RWPE2 (cell line): ENCODE results near the gene VIPAS39.

ENCODE experiments used
- ATAC-seq: fragments of 200-7000 bp; cut with Tn5 transposase; 3 replicates; pipeline ENCODE4 v1.9.1; 2021; ENCODE audit warnings: low read depth
- DNase-seq: peaks from one replicate; pipeline ENCODE4 v3.0.0-alpha.2; 2020; ENCODE audit warnings: low spot score
- H3K27ac ChIP-seq: fragments of 450-650 bp; 2 replicates; pipeline ENCODE4 v1.5.1; 2017; ENCODE audit warnings: mild to moderate bottlenecking; ENCODE audit not compliant: poor library complexity, severe bottlenecking
- H3K27me3 ChIP-seq: fragments of 250-450 bp; sonication (Bioruptor Pico); 2 replicates; pipeline ENCODE4 v1.5.1; 2021; ENCODE audit warnings: mild to moderate bottlenecking, moderate library complexity; ENCODE audit not compliant: insufficient read depth, poor library complexity, severe bottlenecking
- H3K36me3 ChIP-seq: fragments of 250-450 bp; sonication (Bioruptor Pico); 2 replicates; pipeline ENCODE4 v1.5.1; 2020; ENCODE audit warnings: low read depth, mild to moderate bottlenecking, moderate library complexity
- H3K4me1 ChIP-seq: fragments of 250-450 bp; sonication (Bioruptor Pico); 2 replicates; pipeline ENCODE4 v1.5.1; 2021; ENCODE audit warnings: mild to moderate bottlenecking, moderate library complexity; ENCODE audit not compliant: insufficient read depth, poor library complexity, severe bottlenecking
- H3K4me3 ChIP-seq: fragments of 250-450 bp; sonication (Bioruptor Pico); 2 replicates; pipeline ENCODE4 v1.5.1; 2021; ENCODE audit warnings: mild to moderate bottlenecking, moderate library complexity; ENCODE audit not compliant: severe bottlenecking
- H3K9me3 ChIP-seq: fragments of 250-450 bp; sonication (Bioruptor Pico); 2 replicates; pipeline ENCODE4 v1.5.1; 2021; ENCODE audit warnings: mild to moderate bottlenecking, moderate library complexity; ENCODE audit not compliant: severe bottlenecking
- TF ChIP-seq, protein P1 (sequence below): fragments of 450-650 bp; IDR thresholded peaks from one replicate; pipeline ENCODE4 v1.5.1; 2017; ENCODE audit warnings: mild to moderate bottlenecking, moderate library complexity; ENCODE audit not compliant: poor library complexity, severe bottlenecking

The VIPAS39 gene

DNA sequence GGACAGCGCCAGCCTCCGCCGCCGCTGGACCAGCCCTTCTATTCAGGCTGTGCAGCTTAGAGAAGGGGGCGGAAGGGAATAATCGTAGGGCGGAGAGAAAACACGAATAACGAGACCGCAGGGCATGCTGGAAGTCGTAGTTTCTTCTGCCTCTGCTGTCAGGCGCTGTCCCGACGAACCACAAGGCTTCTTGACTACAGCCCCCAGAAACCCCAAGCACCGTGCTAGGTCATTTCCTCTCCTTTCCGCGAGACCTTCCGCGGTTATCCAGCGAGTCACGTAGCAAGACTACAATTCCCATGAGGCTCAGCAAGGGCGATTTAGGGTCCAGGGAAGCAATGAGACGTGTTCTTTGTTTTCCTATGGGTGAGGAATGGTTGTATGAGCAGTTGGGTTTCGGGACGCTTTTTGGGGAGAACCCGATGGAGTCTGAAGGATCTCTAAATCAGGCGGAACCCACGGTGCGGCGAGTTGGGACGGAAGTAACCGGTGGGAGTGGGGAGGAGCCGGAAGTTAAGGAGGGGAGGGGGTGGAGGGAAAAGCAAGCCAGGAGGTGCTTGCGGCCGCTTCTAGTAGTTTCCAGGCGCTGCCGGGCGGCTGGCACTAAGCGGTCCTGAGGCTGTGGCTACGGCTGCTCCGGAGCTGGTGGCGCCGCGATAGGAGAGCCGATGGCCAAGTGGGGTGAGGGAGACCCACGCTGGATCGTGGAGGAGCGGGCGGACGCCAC, at the start of gene VIPAS39, which contains the start of gene AHSA1:
TSS of gene VIPAS39 (minus strand) at position 80 of the 727 bp plus-strand sequence. CDS start 3,499 bp downstream, outside the sequence.
TSS of gene AHSA1 (plus strand) at position 572 of the 727 bp plus-strand sequence. CDS start at position 669, 97 bp downstream.
- Histone ChIP-seq H3K9me3 (no peaks in the 10 kb centered on the region), H3K4me3 (peak within 1 kb of the TSS; percentile 77), H3K27me3 (no peaks in the 10 kb centered on the region), H3K4me1 (peaks cover 10% of the 10 kb centered on the region), H3K36me3 (peaks cover 45% of the 10 kb centered on the region), H3K27ac (peak within 1 kb of the TSS; percentile 65)
- TF ChIP-seq, protein P1, sequence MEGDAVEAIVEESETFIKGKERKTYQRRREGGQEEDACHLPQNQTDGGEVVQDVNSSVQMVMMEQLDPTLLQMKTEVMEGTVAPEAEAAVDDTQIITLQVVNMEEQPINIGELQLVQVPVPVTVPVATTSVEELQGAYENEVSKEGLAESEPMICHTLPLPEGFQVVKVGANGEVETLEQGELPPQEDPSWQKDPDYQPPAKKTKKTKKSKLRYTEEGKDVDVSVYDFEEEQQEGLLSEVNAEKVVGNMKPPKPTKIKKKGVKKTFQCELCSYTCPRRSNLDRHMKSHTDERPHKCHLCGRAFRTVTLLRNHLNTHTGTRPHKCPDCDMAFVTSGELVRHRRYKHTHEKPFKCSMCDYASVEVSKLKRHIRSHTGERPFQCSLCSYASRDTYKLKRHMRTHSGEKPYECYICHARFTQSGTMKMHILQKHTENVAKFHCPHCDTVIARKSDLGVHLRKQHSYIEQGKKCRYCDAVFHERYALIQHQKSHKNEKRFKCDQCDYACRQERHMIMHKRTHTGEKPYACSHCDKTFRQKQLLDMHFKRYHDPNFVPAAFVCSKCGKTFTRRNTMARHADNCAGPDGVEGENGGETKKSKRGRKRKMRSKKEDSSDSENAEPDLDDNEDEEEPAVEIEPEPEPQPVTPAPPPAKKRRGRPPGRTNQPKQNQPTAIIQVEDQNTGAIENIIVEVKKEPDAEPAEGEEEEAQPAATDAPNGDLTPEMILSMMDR: no peak
- DNase-seq: peak; percentile 100
- ATAC-seq: peak; percentile 96

DNA sequence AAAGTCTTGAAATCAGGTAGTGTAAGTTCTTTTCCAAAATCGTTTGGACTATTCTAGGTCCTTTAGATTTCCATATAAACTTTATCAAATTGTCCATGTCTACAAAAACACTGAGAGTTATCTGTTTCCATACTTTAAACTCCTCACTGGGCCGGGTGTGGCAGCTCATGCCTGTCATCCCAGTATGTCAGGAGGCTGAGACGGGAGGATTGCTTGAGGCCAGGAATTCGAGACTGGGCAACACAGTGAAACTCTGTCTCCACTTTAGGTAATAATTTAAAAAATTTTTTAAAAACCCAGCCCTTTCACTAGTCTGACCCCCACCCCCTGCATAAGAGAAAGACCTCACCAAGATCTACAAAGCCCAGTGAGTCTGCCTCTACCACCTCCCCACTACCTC, 47.6 kb upstream of the VIPAS39 start:
- TF ChIP-seq, protein P1: no peak
- Histone ChIP-seq H3K27me3 (peaks cover 5% of the 10 kb centered on the region), H3K4me1 (peaks cover 11% of the 10 kb centered on the region), H3K27ac (no peak overlapping the region), H3K36me3 (peaks cover 19% of the 10 kb centered on the region; the same call in 1 of the 2 replicates), H3K4me3 (no peak overlapping the region), H3K9me3 (no peaks in the 10 kb centered on the region)
- no peak for DNase-seq
- no peak for ATAC-seq

DNA sequence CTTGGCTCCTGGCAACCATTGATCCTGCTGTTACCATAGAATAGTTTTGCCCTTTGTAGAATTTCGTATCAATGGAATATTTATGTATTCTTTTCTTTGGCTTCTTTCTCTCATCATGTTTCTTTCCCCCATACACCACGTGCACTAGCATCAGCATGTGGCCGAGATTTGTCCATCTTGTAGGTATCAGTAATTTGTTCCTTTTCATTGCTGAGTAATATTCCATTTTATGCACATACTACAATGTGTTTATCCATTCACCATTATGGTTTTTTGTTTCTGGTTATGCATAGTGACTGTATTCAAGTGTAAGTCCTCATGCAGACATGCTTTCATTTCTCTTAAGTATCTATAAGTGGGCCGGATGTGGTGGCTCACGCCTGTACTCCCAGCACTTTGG, 45.7 kb upstream of the VIPAS39 start:
- Histone ChIP-seq H3K4me3 (no peak overlapping the region), H3K27me3 (peaks cover 20% of the 10 kb centered on the region), H3K9me3 (no peaks in the 10 kb centered on the region), H3K27ac (no peak overlapping the region), H3K36me3 (peaks cover 12% of the 10 kb centered on the region; the same call in 1 of the 2 replicates), H3K4me1 (peaks cover 2% of the 10 kb centered on the region)
- TF ChIP-seq, protein P1: no peak
- ATAC-seq: no peak
- no peak for DNase-seq

DNA sequence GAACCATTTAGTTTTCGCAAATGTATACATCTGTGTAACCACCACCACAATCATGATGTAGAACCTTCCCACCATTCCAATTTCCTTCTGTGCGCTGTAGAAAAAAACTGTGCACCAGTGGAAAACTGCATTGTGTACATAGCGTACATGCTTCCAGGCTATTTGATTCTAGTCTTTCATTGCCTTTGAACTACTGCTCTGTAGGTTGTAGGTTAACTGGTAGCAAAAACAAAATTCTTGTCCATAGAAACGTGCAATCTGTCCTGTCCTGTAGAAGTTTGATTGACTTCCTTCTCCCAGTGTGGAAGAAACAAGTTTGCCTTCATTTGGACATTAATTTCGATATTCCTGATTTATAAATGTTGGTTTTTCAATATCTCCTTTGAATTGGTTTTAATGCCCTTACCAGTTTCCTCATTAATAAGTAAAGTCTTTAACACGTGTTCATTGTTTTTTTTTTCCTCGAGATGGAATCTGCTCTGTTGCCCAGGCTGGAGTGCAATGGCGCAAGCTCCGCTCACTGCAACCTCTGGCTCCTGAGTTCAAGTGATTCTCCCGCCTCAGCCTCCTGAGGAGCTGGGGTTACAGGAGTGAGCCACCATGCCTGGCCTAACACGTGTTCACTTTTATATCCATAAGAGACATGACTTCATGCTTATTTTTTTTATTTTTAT, 44.8 kb upstream of the VIPAS39 start:
- Histone ChIP-seq H3K9me3 (no peaks in the 10 kb centered on the region), H3K27ac (no peak overlapping the region), H3K4me3 (no peak overlapping the region), H3K4me1 (no peaks in the 10 kb centered on the region), H3K36me3 (peaks cover 3% of the 10 kb centered on the region; the same call in 1 of the 2 replicates), H3K27me3 (peaks cover 25% of the 10 kb centered on the region)
- ATAC-seq (no peak), DNase-seq (no peak)
- TF ChIP-seq, protein P1: no peak
